Mucosa of rectum (tissue), 2 donors: ENCODE data around the gene CORO2B.

Source experiments
- H3K27ac ChIP-seq, 2 donors: one replicate each; pipeline ENCODE4 v1.7.0; 2013; ENCODE audit warnings: inconsistent platforms in 2 of 2, low read depth in 2 of 2, low read length in 2 of 2
- H3K27me3 ChIP-seq, 2 donors: one replicate each; pipeline ENCODE4 v1.7.0; 2013; ENCODE audit warnings: low read length in 2 of 2; ENCODE audit not compliant: control insufficient read depth in 2 of 2, insufficient read depth in 2 of 2
- H3K36me3 ChIP-seq, 2 donors: one replicate each; pipeline ENCODE4 v1.7.0; 2013; ENCODE audit warnings: low read length in 2 of 2; ENCODE audit not compliant: control insufficient read depth in 2 of 2, insufficient read depth in 2 of 2
- H3K4me1 ChIP-seq, 2 donors: one replicate each; pipeline ENCODE4 v1.7.0; 2013; ENCODE audit warnings: low read length in 2 of 2, mild to moderate bottlenecking in 1 of 2; ENCODE audit not compliant: control insufficient read depth in 2 of 2, insufficient read depth in 2 of 2
- H3K4me3 ChIP-seq, 2 donors: one replicate each; pipeline ENCODE4 v1.7.0; 2013; ENCODE audit warnings: low read length in 2 of 2
- H3K9ac ChIP-seq, 2 donors: one replicate each; pipeline ENCODE4 v1.7.0; 2013; ENCODE audit warnings: low read length in 2 of 2, low read depth in 1 of 2, mild to moderate bottlenecking in 1 of 2
- H3K9me3 ChIP-seq, 2 donors: one replicate each; pipeline ENCODE4 v1.7.0; 2013; ENCODE audit warnings: low read length in 2 of 2; ENCODE audit not compliant: control insufficient read depth in 2 of 2
- donor health status: healthy.
- donor health status: Normal muscosa, but diverticular disease.

The CORO2B gene

GRCh38 chr15:68543165-68544008 is 35.4 kb upstream of the CORO2B start:
- H3K36me3 ChIP-seq, result no peaks in the 10 kb centered on the region
- H3K27me3 ChIP-seq, result peaks cover 0 to 3% of the 10 kb centered on the region in 2 donors
- H3K4me1 ChIP-seq, result no peaks in the 10 kb centered on the region
- H3K9me3 ChIP-seq, result no peaks in the 10 kb centered on the region
- no peak overlapping the region for H3K27ac ChIP-seq
- no peak overlapping the region for H3K4me3 ChIP-seq
- no peak overlapping the region for H3K9ac ChIP-seq

GRCh38 chr15:68546318-68546717 is 32.5 kb upstream of the CORO2B start:
- H3K4me1 ChIP-seq, result no peaks in the 10 kb centered on the region
- H3K27me3 ChIP-seq, result peaks cover 0 to 6% of the 10 kb centered on the region in 2 donors
- H3K36me3 ChIP-seq, result no peaks in the 10 kb centered on the region
- no peak overlapping the region for H3K9ac ChIP-seq
- no peak overlapping the region for H3K4me3 ChIP-seq
- H3K27ac ChIP-seq, result no peak overlapping the region
- H3K9me3 ChIP-seq, result no peaks in the 10 kb centered on the region

GRCh38 chr15:68548364-68548763 is 30.4 kb upstream of the CORO2B start:
- no peaks in the 10 kb centered on the region for H3K4me1 ChIP-seq
- no peaks in the 10 kb centered on the region for H3K36me3 ChIP-seq
- peaks cover 0 to 3% of the 10 kb centered on the region in 2 donors for H3K27me3 ChIP-seq
- H3K9me3 ChIP-seq, result no peaks in the 10 kb centered on the region
- no peak overlapping the region for H3K27ac ChIP-seq
- no peak overlapping the region for H3K9ac ChIP-seq
- no peak overlapping the region for H3K4me3 ChIP-seq

- H3K9ac ChIP-seq, result no peak overlapping the region
- H3K4me3 ChIP-seq, result no peak overlapping the region
Measured at GRCh38 chr15:68550004-68550403, 28.8 kb upstream of the CORO2B start.

GRCh38 chr15:68550498-68551295 is 28.1 kb upstream of the CORO2B start:
- Histone ChIP-seq H3K9ac (no peak overlapping the region), H3K36me3 (no peaks in the 10 kb centered on the region), H3K9me3 (no peaks in the 10 kb centered on the region), H3K27me3 (peaks cover 0 to 3% of the 10 kb centered on the region in 2 donors), H3K4me3 (no peak overlapping the region), H3K4me1 (no peaks in the 10 kb centered on the region), H3K27ac (no peak overlapping the region)

More at GRCh38 chr15:68550004-68550403, 28.8 kb upstream of the CORO2B start:
- H3K4me1 ChIP-seq, result no peaks in the 10 kb centered on the region
- no peaks in the 10 kb centered on the region for H3K9me3 ChIP-seq
- peaks cover 0 to 3% of the 10 kb centered on the region in 2 donors for H3K27me3 ChIP-seq
- no peaks in the 10 kb centered on the region for H3K36me3 ChIP-seq
- no peak overlapping the region for H3K27ac ChIP-seq

- H3K36me3 ChIP-seq, result no peaks in the 10 kb centered on the region
- no peak overlapping the region for H3K27ac ChIP-seq
- no peak overlapping the region for H3K9ac ChIP-seq
- no peaks in the 10 kb centered on the region for H3K9me3 ChIP-seq
- H3K4me3 ChIP-seq, result no peak overlapping the region
- H3K27me3 ChIP-seq, result peaks cover 0 to 3% of the 10 kb centered on the region in 2 donors
- H3K4me1 ChIP-seq, result no peaks in the 10 kb centered on the region
Measured at GRCh38 chr15:68551296-68551635, 27.5 kb upstream of the CORO2B start.

- Histone ChIP-seq H3K9ac (no peak overlapping the region), H3K36me3 (no peaks in the 10 kb centered on the region), H3K4me1 (no peaks in the 10 kb centered on the region), H3K27ac (no peak overlapping the region), H3K27me3 (peaks cover 0 to 3% of the 10 kb centered on the region in 2 donors), H3K9me3 (no peaks in the 10 kb centered on the region), H3K4me3 (no peak overlapping the region)
Measured at GRCh38 chr15:68552344-68552743, 26.4 kb upstream of the CORO2B start.

- H3K36me3 ChIP-seq, result no peaks in the 10 kb centered on the region
- H3K9me3 ChIP-seq, result no peaks in the 10 kb centered on the region
- H3K27me3 ChIP-seq, result peaks cover 2 to 7% of the 10 kb centered on the region in 2 donors
- no peak overlapping the region for H3K27ac ChIP-seq
- H3K4me1 ChIP-seq, result no peaks in the 10 kb centered on the region
- no peak overlapping the region for H3K9ac ChIP-seq
- no peak overlapping the region for H3K4me3 ChIP-seq
Measured at GRCh38 chr15:68552773-68553172, 26.0 kb upstream of the CORO2B start.

GRCh38 chr15:68553314-68553993 is 25.3 kb upstream of the CORO2B start:
- Histone ChIP-seq H3K27ac (no peak overlapping the region), H3K9me3 (no peaks in the 10 kb centered on the region), H3K36me3 (no peaks in the 10 kb centered on the region), H3K27me3 (peaks cover 5 to 12% of the 10 kb centered on the region in 2 donors), H3K9ac (no peak overlapping the region), H3K4me3 (no peak overlapping the region), H3K4me1 (no peaks in the 10 kb centered on the region)
